Gastroesophageal sphincter (tissue), 4 donors: Measurements from ENCODE around the gene SAMD3. TPM values are rescaled to one million over a fixed set of nuclear protein-coding genes. Genes with fewer than 3 reads are reported as not detected.

ENCODE experiments used
- ATAC-seq: fragments of 150-250 bp; one replicate; pipeline ENCODE4 v1.9.1; 2016; ENCODE audit warnings: mild to moderate bottlenecking, moderate library complexity
- H3K27ac ChIP-seq, 4 donors: fragments of 200-600 bp; sonication (generic) in 3 of 4; 1 replicate in 3 of 4; 2 replicates in 1 of 4; pipeline ENCODE4 v1.5.1; 2016 to 2019
- H3K27me3 ChIP-seq: fragments of 200-600 bp; sonication (generic); one replicate; pipeline ENCODE4 v1.5.1; 2019
- H3K36me3 ChIP-seq, 2 donors: fragments of 200-600 bp; sonication (generic); one replicate each; pipeline ENCODE4 v1.5.1; 2019; ENCODE audit warnings: control low read depth in 1 of 2
- H3K4me1 ChIP-seq, 3 donors: fragments of 200-600 bp; sonication (generic); 1 replicate in 2 of 3; 2 replicates in 1 of 3; pipeline ENCODE4 v1.5.1; 2016 to 2019; ENCODE audit warnings: control low read depth in 2 of 3
- H3K4me3 ChIP-seq, 2 donors: fragments of 200-600 bp; sonication (generic); one replicate each; pipeline ENCODE4 v1.5.1; 2019; ENCODE audit warnings: mild to moderate bottlenecking in 1 of 2, moderate library complexity in 1 of 2
- H3K9me3 ChIP-seq, 3 donors: fragments of 200-600 bp; sonication (generic); one replicate each; pipeline ENCODE4 v1.5.1; 2017 to 2019; ENCODE audit warnings: control low read depth in 2 of 3
- EP300 ChIP-seq: sonication (generic); formaldehyde crosslinking; IDR thresholded peaks from one replicate; pipeline ENCODE4 v1.6.1; 2017; ENCODE audit warnings: antibody characterized with exemption, mild to moderate bottlenecking
- POLR2A ChIP-seq, 2 donors: fragments of 450-650 bp; IDR thresholded peaks; one replicate each; pipeline ENCODE4 v1.6.1; 2017; ENCODE audit warnings: antibody characterized with exemption in 2 of 2, mild to moderate bottlenecking in 2 of 2, moderate library complexity in 1 of 2
- POLR2AphosphoS5 ChIP-seq: sonication (generic); formaldehyde crosslinking; IDR thresholded peaks from one replicate; pipeline ENCODE4 v1.6.1; 2017; ENCODE audit warnings: antibody characterized with exemption
- WGBS, 2 donors: methylation state at CpG; one replicate each; pipeline ENCODE4 v1.1.5; 2018; ENCODE audit warnings: low coverage in 1 of 2; 5-methylcytosine and 5-hydroxymethylcytosine counted together
- total RNA-seq, 4 donors: library from RNA; depleted of rRNA; stranded (reverse); fragments of >200 nt; gene quantifications; one replicate each; pipeline ENCODE4 v1.1.0, GENCODE V29; 2016
- TF ChIP-seq, protein P1 (sequence below), 4 experiments: fragments of 200-600 bp in 2 of 4; fragments of 450-650 bp in 2 of 4; sonication (generic) in 1 of 4; IDR thresholded peaks; one replicate each; pipeline ENCODE4 v1.5.1; 2017 to 2019; ENCODE audit warnings: antibody characterized with exemption in 4 of 4, mild to moderate bottlenecking in 2 of 4, moderate library complexity in 2 of 4

Gene SAMD3
- total RNA-seq, 4 donors from 2014 or later, result 0.54 TPM; not detected in 3

GRCh38 chr6:130223508-130223907 is 757 bp upstream of the SAMD3 start:
- no peak for ATAC-seq
- WGBS, 2 donors, result 100% methylated on average over 1 of the region's 5 CpGs; no CpG with 5 or more reads in 1 of the 2 donors
- H3K27me3 ChIP-seq, result no peaks in the 10 kb centered on the region
- H3K36me3 ChIP-seq, result no peaks in the 10 kb centered on the region
- H3K27ac ChIP-seq, result no peak overlapping the region
- H3K4me1 ChIP-seq, result no peaks in the 10 kb centered on the region
- no peak for TF ChIP-seq POLR2AphosphoS5
- no peak for TF ChIP-seq POLR2A (IDR thresholded peaks at IDR 0.05)
- TF ChIP-seq EP300, result no peak
- TF ChIP-seq, protein P1, sequence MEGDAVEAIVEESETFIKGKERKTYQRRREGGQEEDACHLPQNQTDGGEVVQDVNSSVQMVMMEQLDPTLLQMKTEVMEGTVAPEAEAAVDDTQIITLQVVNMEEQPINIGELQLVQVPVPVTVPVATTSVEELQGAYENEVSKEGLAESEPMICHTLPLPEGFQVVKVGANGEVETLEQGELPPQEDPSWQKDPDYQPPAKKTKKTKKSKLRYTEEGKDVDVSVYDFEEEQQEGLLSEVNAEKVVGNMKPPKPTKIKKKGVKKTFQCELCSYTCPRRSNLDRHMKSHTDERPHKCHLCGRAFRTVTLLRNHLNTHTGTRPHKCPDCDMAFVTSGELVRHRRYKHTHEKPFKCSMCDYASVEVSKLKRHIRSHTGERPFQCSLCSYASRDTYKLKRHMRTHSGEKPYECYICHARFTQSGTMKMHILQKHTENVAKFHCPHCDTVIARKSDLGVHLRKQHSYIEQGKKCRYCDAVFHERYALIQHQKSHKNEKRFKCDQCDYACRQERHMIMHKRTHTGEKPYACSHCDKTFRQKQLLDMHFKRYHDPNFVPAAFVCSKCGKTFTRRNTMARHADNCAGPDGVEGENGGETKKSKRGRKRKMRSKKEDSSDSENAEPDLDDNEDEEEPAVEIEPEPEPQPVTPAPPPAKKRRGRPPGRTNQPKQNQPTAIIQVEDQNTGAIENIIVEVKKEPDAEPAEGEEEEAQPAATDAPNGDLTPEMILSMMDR (IDR thresholded peaks at IDR 0.05), result no peak
- H3K9me3 ChIP-seq, result no peaks in the 10 kb centered on the region
- H3K4me3 ChIP-seq, result no peak overlapping the region

DNA sequence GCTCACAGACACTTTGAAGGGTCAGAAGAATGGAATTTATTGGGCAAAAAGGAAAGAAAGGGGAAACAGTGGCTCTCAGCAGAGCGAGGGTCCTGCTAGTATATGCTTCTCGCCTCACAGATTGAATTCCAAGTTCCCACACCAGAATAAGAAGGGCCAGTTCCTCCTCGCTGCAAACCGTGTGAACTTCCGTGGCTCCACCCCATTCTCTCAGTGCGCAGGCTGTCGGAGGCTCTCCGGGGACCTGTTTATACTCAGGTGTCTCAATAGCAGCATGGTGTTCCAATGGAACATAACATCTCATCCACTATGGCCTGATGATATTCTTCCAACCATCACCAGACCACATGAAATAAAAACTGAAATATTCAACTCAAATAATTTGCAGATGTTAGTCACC is 4.6 kb downstream of the SAMD3 start:
- no peak for ATAC-seq
- Histone ChIP-seq H3K36me3 (no peaks in the 10 kb centered on the region), H3K27ac (no peak overlapping the region), H3K4me1 (no peaks in the 10 kb centered on the region), H3K4me3 (no peak overlapping the region), H3K27me3 (peaks cover 5% of the 10 kb centered on the region), H3K9me3 (no peaks in the 10 kb centered on the region)
- 82 to 84% methylated on average over 7 of the region's 8 CpGs for WGBS, 2 donors
- TF ChIP-seq, protein P1 (IDR thresholded peaks at IDR 0.05), result no peak
- TF ChIP-seq EP300, result no peak
- no peak for TF ChIP-seq POLR2AphosphoS5
- no peak for TF ChIP-seq POLR2A (IDR thresholded peaks at IDR 0.05)

DNA sequence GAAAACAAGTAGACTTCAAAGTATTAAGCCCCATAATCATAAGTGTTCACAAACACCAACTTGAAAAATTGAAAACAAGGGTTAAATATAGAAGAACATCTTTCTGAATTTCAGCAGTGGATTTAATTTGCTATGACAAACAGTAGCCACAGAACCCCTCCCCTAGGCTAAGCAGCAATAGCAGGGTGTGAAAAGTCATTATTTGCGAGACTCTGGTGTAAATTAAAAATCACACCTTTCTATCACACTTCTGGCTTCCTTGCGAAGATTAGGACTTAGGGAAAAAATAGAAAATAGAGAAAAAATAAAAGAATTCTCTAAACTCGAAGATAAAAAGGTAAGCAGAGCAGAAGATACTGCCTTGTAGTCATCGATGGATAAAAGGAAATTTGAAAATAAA is 6.1 kb downstream of the SAMD3 start:
- Histone ChIP-seq H3K9me3 (no peaks in the 10 kb centered on the region), H3K27ac (no peak overlapping the region), H3K4me3 (no peak overlapping the region), H3K4me1 (no peaks in the 10 kb centered on the region), H3K27me3 (peaks cover 5% of the 10 kb centered on the region), H3K36me3 (no peaks in the 10 kb centered on the region)
- no peak for TF ChIP-seq EP300
- TF ChIP-seq POLR2AphosphoS5, result no peak
- no peak for TF ChIP-seq POLR2A (IDR thresholded peaks at IDR 0.05)
- TF ChIP-seq, protein P1 (IDR thresholded peaks at IDR 0.05), result no peak
- 54 to 57% methylated on average over 4 of the region's 4 CpGs for WGBS, 2 donors
- no peak for ATAC-seq

DNA sequence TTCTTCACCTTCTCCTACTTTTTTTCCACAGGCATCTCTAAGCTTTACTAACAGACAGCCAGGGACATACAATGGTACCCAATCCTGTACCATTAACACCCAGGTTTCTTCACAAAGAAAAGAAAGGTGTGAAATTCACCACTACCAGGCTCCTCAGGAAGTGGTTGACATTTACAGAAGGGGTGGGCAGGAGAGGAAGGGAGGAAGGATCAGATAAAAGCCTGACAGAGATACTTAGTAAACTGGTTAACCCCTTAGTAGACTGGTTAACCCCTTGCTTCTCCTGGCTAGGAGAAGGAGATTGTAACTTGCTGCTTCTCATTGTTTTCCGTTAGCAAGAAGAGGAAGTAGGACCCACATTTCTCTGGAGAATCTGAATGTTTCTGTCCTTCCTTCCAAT is 7.2 kb downstream of the SAMD3 start:
- WGBS, 2 donors, result 27% methylated on average over 1 of the region's 1 CpG; no CpG with 5 or more reads in 1 of the 2 donors
- H3K9me3 ChIP-seq, result no peaks in the 10 kb centered on the region
- H3K27ac ChIP-seq, result no peak overlapping the region
- H3K36me3 ChIP-seq, result no peaks in the 10 kb centered on the region
- no peaks in the 10 kb centered on the region for H3K4me1 ChIP-seq
- ATAC-seq, result no peak
- no peak overlapping the region for H3K4me3 ChIP-seq
- TF ChIP-seq EP300 (no peak), POLR2A (IDR thresholded peaks at IDR 0.05) (no peak), POLR2AphosphoS5 (no peak)
- TF ChIP-seq, protein P1 (IDR thresholded peaks at IDR 0.05), result no peak
- peaks cover 5% of the 10 kb centered on the region for H3K27me3 ChIP-seq

GRCh38 chr6:130212215-130212874 is 10.4 kb downstream of the SAMD3 start:
- no peaks in the 10 kb centered on the region for H3K4me1 ChIP-seq
- H3K36me3 ChIP-seq, result no peaks in the 10 kb centered on the region
- H3K27ac ChIP-seq, result no peak overlapping the region
- no peaks in the 10 kb centered on the region for H3K9me3 ChIP-seq
- no peak overlapping the region for H3K4me3 ChIP-seq
- no peaks in the 10 kb centered on the region for H3K27me3 ChIP-seq
- TF ChIP-seq, protein P1 (IDR thresholded peaks at IDR 0.05), result no peak
- TF ChIP-seq POLR2AphosphoS5, result no peak
- TF ChIP-seq POLR2A (IDR thresholded peaks at IDR 0.05), result no peak
- TF ChIP-seq EP300, result no peak
- ATAC-seq, result no peak
- WGBS, 2 donors, result 8 to 15% methylated on average over 2 of the region's 2 CpGs
